GM18505 (cell line): ENCODE results near the gene SECISBP2L.

Experiments used
- ATAC-seq: cut with Tn5 transposase; IDR thresholded peaks from one replicate; pipeline ENCODE4 v1.9.1; 2021; ENCODE audit not compliant: unreplicated experiment
- POLR2A ChIP-seq: IDR thresholded peaks from 4 replicates; pipeline ENCODE4 v1.6.1; 2011; ENCODE audit warnings: borderline replicate concordance; ENCODE audit not compliant: insufficient read depth, insufficient read length; ENCODE audit errors: extremely low read depth

SECISBP2L gene

DNA sequence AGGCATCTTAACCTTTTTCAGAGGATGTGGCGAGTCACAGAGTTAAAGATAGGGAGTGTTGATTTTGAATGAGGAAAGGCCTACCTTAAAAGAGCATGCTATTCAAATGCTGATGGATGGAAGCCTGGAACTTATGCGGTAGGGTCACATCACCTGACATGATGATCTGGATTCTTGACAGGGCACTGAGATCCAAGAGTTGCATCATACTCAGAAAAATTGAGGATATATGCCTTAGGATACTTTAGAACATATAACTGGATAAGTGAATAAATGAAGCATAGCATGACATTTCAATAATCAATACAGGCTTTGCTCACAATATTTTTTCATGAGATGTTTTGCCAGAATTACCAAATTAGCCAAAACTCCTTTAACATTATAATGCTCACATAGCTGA lies 20.1 kb upstream of the SECISBP2L start:
- TF ChIP-seq POLR2A = no peak
- no peak for ATAC-seq

DNA sequence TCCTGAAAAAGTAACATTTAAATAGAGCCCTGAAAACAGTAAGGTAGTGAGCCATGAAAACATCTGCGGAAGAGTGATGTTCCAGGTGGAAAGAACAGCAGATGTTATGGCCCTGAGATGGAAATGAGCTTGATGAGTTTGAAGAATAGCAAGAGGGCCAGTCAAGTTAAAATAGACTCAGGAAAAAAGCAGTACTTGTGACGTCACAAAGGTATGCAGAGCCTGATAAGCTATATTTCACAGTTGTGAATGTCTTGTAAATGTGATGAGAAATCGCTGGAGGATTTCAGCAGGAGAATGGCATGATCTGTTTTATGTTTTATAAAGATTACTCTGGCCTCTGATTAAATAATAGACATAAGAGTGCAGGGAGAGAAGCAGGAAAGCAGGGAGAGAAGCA lies 18.6 kb upstream of the SECISBP2L start:
- no peak for TF ChIP-seq POLR2A
- ATAC-seq = no peak

DNA sequence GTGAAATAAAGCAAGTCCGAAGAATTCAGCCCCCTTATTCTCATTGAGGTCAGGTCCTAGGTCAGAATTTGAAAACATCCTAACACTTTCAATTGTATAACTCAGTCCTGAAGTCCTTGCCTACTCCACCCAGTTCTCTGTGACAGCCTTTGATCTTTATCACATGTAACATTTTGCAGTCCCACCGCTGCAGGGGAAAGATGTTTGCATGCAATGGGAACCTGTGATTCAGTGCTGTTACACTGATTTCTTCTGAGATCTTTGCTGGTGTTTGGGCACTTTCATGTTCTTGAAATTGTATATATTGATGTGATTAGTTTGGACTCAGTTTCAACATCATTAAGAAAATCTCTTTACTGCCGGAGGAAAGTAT lies 18.0 kb upstream of the SECISBP2L start:
- no peak for TF ChIP-seq POLR2A
- ATAC-seq = no peak

DNA sequence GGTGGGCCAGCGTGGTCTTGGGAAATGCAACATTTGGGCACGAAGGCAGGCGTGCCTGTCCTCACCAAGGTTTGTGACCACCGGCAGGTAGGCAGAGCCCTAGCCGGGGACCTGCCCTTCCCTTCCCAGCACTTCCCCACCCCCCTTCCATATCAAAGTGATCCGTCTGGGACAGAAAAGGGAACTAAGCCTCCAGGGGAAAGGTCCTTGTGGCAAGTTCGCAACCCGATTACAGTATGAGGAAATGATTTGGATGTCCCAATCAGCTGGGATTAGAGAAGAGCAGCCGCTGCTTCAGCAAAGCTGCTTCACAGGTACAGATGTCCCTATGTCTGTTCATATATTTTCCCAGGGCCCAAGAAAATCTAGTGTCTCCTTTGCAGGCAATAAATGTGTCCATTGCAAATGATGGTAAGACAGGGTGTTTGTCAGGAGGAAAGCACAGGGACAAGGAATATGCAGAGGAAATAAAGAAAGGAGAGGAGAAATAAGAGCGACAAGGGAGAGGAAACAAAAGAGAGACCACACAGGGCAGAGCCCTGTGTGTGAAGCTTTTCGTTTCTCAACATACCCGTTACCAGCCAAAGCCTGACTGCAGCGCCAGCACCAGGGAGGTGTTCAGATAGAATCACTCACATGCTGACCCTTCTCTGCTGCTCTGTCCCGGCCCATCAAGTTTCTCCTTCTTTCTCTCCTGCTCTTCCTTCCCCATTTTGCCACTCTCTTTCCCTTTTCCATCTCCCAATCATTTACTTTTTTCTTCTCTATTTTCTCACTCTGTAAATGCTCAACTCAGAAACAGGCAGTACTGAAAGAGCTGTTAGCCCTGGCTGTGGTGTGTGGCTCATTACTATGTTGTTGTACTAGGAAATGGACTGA lies 17.4 kb upstream of the SECISBP2L start:
- TF ChIP-seq POLR2A = no peak
- ATAC-seq = no peak

DNA sequence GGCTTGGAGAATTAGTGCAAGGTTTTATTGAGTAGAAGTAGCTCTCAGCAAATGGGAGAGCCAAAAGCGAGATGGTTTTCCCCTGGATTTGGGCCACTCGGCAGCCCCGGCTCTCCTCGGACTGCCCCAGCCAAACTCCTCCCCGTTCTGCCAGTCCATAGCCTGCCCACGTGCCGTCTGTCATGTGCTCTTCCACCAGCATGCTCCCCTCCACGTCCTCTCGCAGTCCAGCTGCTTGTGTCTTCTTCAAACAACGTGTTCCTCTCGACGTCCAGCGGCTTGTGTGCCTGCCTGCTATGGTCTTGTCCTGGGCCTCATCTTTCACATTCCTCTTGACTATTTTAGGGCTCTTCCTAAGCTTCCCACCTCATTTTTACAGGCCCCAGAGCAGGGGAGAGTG lies 16.7 kb upstream of the SECISBP2L start:
- no peak for ATAC-seq
- TF ChIP-seq POLR2A = no peak

DNA sequence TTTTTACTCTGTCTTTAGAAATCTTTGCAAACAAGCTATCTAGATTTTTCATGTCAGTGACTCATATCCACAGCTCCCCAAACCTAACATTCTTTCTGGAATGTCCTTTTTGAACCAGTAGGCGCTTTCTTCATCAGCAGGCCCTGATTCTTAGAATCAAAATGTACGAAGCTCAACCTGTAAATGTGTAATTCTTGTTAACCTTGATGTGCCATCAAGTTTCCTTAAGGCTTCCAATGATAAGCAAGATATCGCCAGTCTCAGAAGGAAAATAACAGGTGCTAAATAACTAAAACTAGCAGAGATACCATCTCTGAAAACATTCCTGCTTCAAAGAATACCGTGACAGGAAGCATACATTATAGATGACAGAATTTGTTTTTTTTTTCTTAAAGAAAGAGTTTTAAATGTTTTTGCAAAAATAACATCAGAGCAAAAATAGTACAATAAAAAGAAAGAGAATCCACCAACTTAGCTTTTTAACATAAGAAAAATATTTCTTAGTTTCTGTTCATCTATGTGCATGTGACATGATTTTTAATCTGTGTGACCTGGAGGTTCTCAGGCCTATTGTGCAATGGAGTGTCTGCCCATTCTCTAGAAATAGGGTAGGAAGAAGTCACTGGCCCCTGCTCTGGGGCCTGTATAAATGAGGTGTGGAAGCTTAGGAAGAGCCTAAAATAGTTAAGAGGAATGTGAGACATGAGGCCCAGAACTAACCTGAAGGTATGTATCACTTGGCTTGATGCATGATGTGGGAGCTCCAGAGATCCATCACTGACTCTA lies 14.7 kb upstream of the SECISBP2L start:
- no peak for TF ChIP-seq POLR2A
- ATAC-seq = no peak

DNA sequence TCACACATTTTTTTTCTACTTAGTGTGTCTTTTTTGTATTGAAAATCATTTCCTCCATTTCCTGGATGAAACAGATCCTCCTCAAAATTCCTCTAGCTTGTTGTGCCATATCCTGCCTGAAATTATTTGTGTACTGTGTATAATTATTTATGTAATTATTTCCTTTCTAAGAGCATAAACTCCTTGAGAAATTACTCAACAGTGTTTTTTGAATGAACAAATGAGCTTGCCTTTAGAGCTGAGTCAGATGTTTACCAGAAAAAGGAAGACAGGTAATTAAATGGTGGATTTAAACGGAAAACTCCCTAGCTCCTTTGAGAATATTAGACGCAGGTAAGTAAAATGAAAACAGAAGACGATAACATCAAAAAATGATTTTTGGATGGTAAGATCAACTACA lies 13.2 kb upstream of the SECISBP2L start:
- no peak for ATAC-seq
- TF ChIP-seq POLR2A = no peak

DNA sequence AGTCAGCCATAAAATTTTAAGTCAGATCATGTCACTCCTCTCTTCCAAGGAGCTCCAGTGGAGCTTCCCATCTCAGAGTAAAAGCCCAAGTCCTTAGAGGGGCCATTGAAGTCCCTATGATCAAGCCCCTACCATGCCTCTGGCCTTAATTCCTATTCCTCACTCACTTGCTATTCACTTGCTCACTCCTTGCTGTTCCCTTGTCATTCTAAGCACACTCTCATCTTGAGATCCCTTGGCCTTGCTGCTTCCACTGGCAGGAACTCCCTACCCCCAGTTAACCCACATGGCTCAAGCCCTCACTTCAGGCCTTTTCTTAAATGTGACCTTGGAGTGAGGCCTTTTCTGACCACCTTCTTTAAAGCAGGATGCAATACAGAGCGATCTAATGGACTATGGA lies 12.3 kb upstream of the SECISBP2L start:
- ATAC-seq = no peak
- no peak for TF ChIP-seq POLR2A

DNA sequence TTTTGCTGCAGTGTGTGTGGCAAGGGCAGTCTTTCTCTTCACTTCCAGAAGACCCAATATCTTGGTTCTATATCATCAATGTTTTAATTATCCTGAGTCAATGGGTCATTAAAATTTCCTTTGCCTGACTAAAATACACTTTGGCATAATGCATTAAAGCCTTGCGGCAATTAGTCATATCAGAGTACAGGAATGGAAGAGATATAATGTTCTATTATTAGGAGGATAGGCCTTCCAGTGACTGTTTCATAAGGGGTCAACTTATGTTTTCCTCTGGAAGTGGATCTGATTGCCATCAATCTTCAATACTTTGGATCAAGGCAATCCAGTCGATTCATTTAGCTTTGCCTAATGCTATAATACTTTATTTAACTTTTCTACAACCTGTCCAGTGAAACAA lies 9.4 kb upstream of the SECISBP2L start:
- no peak for ATAC-seq
- TF ChIP-seq POLR2A = no peak

DNA sequence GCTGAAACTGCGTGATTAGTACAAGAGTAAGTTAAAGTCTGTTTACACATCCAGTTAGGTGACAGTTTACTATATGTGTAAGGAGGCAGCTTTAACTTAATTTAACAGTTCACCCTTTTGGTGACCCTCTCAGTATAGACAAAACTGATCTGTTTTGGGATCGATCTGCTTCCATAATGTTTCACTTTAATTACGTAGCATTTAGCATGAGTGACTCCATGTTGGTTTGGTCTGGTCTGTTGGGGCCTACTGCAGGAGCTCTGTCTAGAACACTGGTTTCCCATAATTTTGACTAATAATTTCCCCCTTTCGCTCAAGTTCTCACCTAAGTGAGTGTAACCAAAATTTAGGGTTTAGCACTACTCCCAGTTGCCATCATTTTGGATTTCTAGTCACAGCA lies 6.4 kb upstream of the SECISBP2L start:
- ATAC-seq = no peak
- TF ChIP-seq POLR2A = no peak

DNA sequence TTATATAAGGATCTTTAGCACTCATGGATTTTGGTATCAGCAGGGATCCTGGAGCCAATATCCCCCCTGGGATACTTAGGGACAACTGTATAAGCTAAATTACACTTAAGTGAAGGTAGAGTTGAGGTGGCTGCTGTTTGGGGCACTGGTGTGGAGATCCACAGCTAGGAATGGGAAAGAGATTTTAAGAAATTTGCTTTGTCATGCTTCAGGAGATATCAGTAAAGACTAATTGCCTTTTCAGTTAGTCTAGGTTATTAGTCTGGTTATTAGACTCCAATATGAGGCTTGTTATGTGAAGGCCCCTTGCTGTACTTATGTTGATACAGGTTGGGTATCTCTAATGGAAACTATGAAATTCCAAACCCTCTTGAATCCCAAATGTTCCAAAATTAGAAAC lies 1.2 kb upstream of the SECISBP2L start:
- no peak for ATAC-seq
- TF ChIP-seq POLR2A = no peak

DNA sequence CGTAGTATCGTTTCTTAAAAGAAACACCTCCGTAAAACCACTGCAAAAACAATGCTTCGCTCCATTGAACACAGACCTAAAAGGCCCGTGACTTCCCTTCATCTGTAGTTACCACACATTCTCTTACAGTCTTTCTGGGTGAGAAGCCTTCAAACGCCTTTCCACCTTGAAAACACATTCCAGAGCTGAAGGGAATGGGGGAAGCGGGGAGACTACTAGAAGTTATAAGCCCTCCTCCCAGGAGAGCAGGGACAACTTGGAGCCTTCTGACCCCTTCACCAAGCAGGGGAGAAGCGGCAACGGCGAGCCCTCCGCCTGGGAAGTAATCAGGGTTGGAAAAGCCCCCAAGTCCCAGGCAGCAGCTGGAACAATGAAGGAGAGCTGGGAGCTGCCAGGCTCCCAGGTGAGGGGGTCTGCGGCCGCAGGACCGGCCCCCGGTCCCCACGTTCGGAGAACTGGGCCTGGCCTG lies 461 bp downstream of the SECISBP2L start:
- ATAC-seq = peak; percentile 42
- TF ChIP-seq POLR2A = no peak

DNA sequence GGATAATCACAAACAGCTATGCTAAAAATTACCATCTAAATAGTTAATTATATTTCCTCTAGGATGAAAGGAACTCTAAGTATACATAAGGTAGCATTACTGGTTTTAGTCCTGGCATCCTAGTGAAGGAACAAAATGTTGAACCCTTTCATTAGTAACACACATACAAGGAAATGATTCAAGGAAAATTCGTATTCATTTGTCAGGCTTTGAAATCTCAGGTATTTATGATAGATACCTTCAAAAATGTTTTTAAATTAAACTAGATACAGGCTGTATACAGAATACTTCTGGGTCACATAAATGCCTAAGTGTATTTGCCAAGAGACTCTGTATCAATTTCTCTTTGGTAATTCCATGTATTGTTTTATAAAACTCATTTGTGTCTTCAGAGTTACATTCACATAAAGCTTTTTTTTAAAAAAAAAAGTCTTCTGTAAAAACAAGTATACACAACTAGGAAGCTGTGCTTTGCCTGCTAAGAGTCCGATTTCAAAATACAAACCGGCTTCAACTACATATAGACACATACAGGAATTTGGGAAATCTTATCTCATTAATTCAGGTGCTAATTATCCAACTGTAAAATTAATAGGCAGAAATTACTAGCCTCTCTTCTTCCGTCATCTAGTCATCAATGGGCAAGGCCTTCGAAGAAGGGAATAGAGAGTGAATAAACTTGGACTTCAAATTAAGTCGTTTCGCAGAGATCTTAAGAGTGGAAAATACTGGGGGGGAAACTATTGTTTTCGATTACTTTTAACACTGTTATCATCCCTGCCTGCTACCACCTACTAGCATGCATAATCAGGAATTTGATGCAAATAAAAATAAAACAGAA lies 1.3 kb downstream of the SECISBP2L start:
- ATAC-seq = no peak
- TF ChIP-seq POLR2A = no peak

DNA sequence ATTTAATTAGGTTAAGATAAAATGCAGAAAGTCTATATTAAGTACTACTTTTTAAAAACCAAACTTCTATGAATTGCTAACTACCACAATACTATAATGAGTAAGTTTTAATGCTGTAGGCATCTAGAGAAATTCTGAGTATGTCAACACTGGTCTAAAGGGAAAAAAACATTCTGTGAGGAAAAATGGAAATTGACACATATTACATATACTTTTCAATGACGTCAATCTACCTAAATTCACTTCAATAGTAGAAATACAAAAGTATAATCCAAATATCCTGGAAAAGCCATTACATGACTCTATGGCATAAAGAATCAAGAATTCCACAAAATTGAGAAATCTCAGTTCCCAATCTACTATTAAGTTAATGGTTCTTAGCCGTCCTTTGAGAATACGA lies 2.2 kb downstream of the SECISBP2L start:
- no peak for TF ChIP-seq POLR2A

DNA sequence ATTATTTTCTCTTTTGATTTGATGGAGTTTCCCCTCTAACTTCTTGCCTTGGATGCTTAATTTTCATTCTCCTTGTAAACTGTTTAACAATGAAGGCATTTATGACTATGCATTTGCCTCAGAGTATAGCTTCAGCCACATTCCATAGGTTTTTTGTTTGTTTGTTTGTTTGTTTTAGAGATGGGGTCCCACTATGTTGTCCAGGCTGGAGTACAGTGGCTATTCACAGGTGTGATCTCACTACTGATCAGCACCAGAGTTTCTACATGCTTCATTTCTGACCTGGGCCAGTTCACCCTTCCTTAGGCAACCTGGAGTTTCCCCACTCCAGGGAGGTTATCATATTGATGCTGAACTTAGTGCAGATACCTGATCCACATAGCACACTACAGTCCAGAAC lies 4.1 kb downstream of the SECISBP2L start:
- TF ChIP-seq POLR2A = no peak
- no peak for ATAC-seq

More for the DNA sequence above, 2.2 kb downstream of the SECISBP2L start:
- ATAC-seq = no peak
